ENCODE measurements around the gene UPK3BL1.
"Not testable (repeated sequence)": the region's sequence is repeated elsewhere in the genome, so short reads cannot be mapped to it uniquely, and the experiment has no call there.

- TF ChIP-seq, protein P1, sequence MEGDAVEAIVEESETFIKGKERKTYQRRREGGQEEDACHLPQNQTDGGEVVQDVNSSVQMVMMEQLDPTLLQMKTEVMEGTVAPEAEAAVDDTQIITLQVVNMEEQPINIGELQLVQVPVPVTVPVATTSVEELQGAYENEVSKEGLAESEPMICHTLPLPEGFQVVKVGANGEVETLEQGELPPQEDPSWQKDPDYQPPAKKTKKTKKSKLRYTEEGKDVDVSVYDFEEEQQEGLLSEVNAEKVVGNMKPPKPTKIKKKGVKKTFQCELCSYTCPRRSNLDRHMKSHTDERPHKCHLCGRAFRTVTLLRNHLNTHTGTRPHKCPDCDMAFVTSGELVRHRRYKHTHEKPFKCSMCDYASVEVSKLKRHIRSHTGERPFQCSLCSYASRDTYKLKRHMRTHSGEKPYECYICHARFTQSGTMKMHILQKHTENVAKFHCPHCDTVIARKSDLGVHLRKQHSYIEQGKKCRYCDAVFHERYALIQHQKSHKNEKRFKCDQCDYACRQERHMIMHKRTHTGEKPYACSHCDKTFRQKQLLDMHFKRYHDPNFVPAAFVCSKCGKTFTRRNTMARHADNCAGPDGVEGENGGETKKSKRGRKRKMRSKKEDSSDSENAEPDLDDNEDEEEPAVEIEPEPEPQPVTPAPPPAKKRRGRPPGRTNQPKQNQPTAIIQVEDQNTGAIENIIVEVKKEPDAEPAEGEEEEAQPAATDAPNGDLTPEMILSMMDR (IDR thresholded peaks at IDR 0.05; ENCODE audit: control extremely low read depth in 1 of 3, insufficient read depth in 1 of 3, low read depth in 1 of 3, low read length in 3 of 3), result not testable (repeated sequence)
- not testable (repeated sequence) for TF ChIP-seq BCL11A (IDR thresholded peaks at IDR 0.05; ENCODE audit: low read depth in 2 of 2, low read length in 2 of 2); SP2 (IDR thresholded peaks at IDR 0.05; ENCODE audit: low read length); KDM5A (IDR thresholded peaks at IDR 0.05; ENCODE audit: low read length); EGR1 (IDR thresholded peaks at IDR 0.05; ENCODE audit: borderline replicate concordance, low read depth, low read length); KDM1A (IDR thresholded peaks at IDR 0.05; ENCODE audit: borderline replicate concordance, low read length); CEBPB (IDR thresholded peaks at IDR 0.05; ENCODE audit: low read depth, low read length); POLR2AphosphoS5 (IDR thresholded peaks at IDR 0.05; ENCODE audit: low read depth, low read length); CREB1 (IDR thresholded peaks at IDR 0.05); HDAC2 (IDR thresholded peaks at IDR 0.05; ENCODE audit: borderline replicate concordance in 1 of 2, low read depth in 2 of 2, low read length in 2 of 2); RFX5 (IDR thresholded peaks at IDR 0.05; ENCODE audit: borderline replicate concordance, low read depth, low read length)
- TF ChIP-seq, protein P2, sequence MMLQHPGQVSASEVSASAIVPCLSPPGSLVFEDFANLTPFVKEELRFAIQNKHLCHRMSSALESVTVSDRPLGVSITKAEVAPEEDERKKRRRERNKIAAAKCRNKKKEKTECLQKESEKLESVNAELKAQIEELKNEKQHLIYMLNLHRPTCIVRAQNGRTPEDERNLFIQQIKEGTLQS (IDR thresholded peaks at IDR 0.05; ENCODE audit: insufficient read depth, low read depth, low read length), result not testable (repeated sequence)
These were observed 40.0 kb upstream of the UPK3BL1 start for GRCh38 chr7:102682560-102682959.

All from H1 (cell line).